AG04450 (cell line): ENCODE results near the gene SULT1B1. TPM values are rescaled to one million over a fixed set of nuclear protein-coding genes. Genes with fewer than 3 reads are reported as not detected.

ENCODE experiments used
- CTCF ChIA-PET: fragments of 300-600, 350-600 bp; formaldehyde crosslinking; extraction: SDS; loops from one replicate; lab custom pipeline; 2022; ENCODE audit warnings: antibody characterized with exemption, inconsistent platforms; lab: Charles Lee
- POLR2A ChIA-PET: fragments of 350-600 bp; formaldehyde crosslinking; extraction: SDS; loops from one replicate; lab custom pipeline; 2021; ENCODE audit warnings: antibody characterized with exemption, inconsistent platforms; lab: Yijun Ruan, JAX
- DNase-seq: peaks from one replicate; pipeline ENCODE4 v3.0.0-alpha.2; 2011; ENCODE audit warnings: low read depth, low spot score
- H3K27ac ChIP-seq: one replicate; pipeline ENCODE4 v1.5.1; 2012; ENCODE audit warnings: low read depth, low read length, control low read depth
- H3K27me3 ChIP-seq: one replicate; pipeline ENCODE4 v1.6.0; 2012; ENCODE audit warnings: low read length; ENCODE audit not compliant: control insufficient read depth, insufficient read depth
- H3K4me3 ChIP-seq: 2 replicates; pipeline ENCODE4 v1.5.1; 2011; ENCODE audit warnings: mild to moderate bottlenecking, low read depth, low read length, control low read depth
- H3K9me3 ChIP-seq: 2 replicates; pipeline ENCODE4 v1.5.1; 2012; ENCODE audit warnings: low read length; ENCODE audit not compliant: control insufficient read depth, insufficient read depth
- CTCF ChIP-seq: IDR thresholded peaks from 2 replicates; pipeline ENCODE4 v1.5.1; 2011; ENCODE audit warnings: low read depth, low read length, control low read depth, inconsistent platforms
- polyA plus RNA-seq: library from polyadenylated mRNA; depleted of rRNA; stranded (reverse); fragments of >200 nt; gene quantifications from 2 replicates; pipeline ENCODE4 v1.2.3, GENCODE V29; 2011

SULT1B1 gene
- polyA plus RNA-seq, 1 experiment = not detected

GRCh38 chr4:69786547-69786946, 26.1 kb upstream of the SULT1B1 start:
- Histone ChIP-seq H3K9me3 (peaks cover 13% of the 10 kb centered on the region), H3K27ac (no peak overlapping the region), H3K4me3 (no peak overlapping the region), H3K27me3 (no peaks in the 10 kb centered on the region)
- CTCF ChIA-PET = no interaction called here
- POLR2A ChIA-PET = no interaction called here
- DNase-seq = no peak
- no peak for TF ChIP-seq CTCF

DNA sequence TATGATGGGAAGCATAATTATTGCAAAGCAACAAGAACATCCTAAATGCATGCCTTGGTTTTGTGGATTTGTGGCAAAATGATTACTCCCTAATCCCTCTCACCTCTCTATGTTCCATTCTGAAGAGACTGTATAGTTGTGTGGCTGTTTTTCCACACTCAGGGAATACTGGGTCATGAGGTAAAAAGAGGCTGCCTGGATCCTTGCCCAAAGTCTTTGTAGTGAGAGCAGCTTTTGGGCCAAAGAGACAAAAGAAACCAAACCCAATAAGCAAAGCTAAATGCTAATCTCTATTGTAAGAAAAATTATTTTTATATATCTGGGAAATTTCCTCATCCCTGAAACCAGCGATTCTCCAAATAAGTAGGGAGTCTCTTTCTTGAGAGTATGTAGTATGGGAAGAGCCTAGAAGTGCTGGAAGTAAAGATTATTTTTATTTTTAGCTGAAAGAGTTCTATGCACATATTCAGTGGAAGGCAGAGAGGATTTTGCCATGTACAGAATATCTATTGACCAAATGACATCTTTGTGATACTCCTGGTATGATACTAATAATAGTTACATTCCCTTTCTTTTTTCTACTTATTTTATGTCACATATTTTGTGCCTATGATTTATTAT, 24.9 kb upstream of the SULT1B1 start:
- no peak for DNase-seq
- Histone ChIP-seq H3K27me3 (no peaks in the 10 kb centered on the region), H3K9me3 (peaks cover 13% of the 10 kb centered on the region), H3K4me3 (no peak overlapping the region), H3K27ac (no peak overlapping the region)
- no peak for TF ChIP-seq CTCF
- ChIA-PET CTCF (no interaction called here), POLR2A (no interaction called here)

DNA sequence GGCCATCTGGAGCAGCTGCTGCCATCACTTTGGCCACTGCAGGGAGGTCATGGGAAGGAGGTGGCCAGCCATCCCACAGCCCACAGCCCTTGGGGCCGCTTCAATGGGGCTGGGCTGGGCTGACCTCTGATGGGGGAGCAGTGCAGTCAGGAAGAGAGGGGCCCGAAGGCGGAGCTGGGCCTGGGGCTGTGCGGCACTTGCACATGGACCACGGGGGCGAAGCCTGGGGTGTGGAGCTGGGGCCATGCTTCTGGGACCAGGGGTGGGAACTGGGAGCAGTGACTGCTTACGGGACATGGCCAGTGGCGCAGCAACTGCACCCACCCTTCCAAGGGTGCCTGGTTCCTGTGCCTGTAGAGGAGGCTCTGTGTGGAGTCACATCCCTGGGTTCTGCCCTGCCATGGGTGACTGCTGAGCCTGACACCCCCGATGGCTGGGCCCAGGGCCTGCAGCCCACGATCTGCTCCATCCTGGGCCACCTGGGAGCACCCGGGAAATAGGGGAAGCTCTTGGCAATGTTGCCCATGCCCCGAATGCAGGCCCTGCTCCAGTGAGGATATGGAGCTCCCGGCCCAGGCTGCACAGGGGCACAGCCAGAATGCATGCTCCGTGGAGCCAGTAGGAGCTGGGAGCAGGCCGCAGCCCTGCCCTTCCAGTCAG, 22.4 kb upstream of the SULT1B1 start:
- CTCF ChIA-PET = no interaction called here
- no peak for DNase-seq

DNA sequence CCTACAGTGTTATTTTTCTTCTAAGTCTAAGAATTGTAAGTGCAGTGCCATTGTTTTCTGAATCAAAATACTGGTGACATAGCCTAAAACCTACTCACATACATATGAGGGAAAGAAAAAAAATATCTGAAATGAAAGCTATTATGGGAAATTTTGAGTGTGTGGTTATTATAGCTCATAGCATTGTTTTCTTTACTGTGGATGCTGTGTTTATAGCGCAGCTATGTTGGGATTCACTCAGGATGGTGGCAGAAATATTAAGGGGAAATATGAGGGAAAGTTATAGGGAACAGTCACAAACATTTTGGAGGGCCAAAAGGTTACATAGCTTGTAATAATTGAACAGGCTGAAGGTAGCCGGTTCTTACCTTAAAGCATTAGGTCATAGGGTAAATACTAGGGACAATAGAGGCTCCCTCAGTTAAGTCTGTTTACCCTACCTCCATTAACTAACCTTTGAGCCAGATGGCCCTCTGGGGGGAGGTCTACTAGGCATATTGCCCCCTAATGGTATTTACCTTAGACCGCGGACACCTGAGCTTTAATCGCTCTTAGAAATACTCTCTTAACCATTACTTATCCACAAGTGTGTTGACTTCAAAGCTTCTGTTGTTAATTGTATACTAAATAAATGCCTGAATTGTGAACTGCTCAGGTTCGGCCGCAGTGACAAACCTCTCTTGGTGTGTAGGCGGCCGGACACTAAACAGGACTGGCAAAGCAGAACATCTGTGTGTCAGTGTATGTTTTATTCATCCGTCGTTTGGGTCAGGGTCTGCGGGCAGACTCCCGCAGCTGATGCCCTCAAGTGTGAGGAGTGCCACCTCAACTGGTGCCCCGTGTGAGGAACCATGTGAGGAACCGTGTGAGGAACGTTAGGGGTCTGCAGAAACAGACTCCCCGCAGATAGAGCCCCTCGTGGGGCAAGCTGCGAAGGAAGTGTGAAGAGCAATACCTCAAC, 21.3 kb upstream of the SULT1B1 start:
- H3K9me3 ChIP-seq = peaks cover 13% of the 10 kb centered on the region
- CTCF ChIA-PET = interaction anchor here (0.5 kb wide), 1 partner anchor 14 kb away, joined by 9 read pairs; no protein-coding TSS in a partner anchor
- TF ChIP-seq CTCF = no peak
- no peak for DNase-seq
- H3K4me3 ChIP-seq = no peak overlapping the region
- no peaks in the 10 kb centered on the region for H3K27me3 ChIP-seq
- POLR2A ChIA-PET = no interaction called here
- no peak overlapping the region for H3K27ac ChIP-seq

More for the DNA sequence above, 22.4 kb upstream of the SULT1B1 start:
- no peak for TF ChIP-seq CTCF
- H3K27me3 ChIP-seq = no peaks in the 10 kb centered on the region
- H3K9me3 ChIP-seq = peaks cover 13% of the 10 kb centered on the region
- H3K4me3 ChIP-seq = no peak overlapping the region
- no peak overlapping the region for H3K27ac ChIP-seq
- POLR2A ChIA-PET = no interaction called here
